ENCODE results near the gene SLC5A8.

The SLC5A8 gene

GRCh38 chr12:101238306-101238705 lies 28.3 kb upstream of the SLC5A8 start:
- TF ChIP-seq CTCF (conservative IDR thresholded peaks at IDR 0.05; ENCODE audit: low read depth, low read length), result no peak
- DNase-seq (ENCODE audit: low read depth), result no peak
- no peak overlapping the region for H3K4me3 ChIP-seq (ENCODE audit: low read depth, low read length)

- no peak for DNase-seq (ENCODE audit: low read depth)
- H3K4me3 ChIP-seq (ENCODE audit: low read depth, low read length), result no peak overlapping the region
- no peak for TF ChIP-seq CTCF (conservative IDR thresholded peaks at IDR 0.05; ENCODE audit: low read depth, low read length)
Observed at GRCh38 chr12:101235686-101236085, 25.6 kb upstream of the SLC5A8 start.

- H3K4me3 ChIP-seq (ENCODE audit: low read depth, low read length), result no peak overlapping the region
- TF ChIP-seq CTCF (conservative IDR thresholded peaks at IDR 0.05; ENCODE audit: low read depth, low read length), result no peak
- DNase-seq (ENCODE audit: low read depth), result no peak
Observed at GRCh38 chr12:101231636-101232035, 21.6 kb upstream of the SLC5A8 start.

- DNase-seq (ENCODE audit: low read depth), result peak; percentile 64
- H3K4me3 ChIP-seq (ENCODE audit: low read depth, low read length), result no peak overlapping the region
- TF ChIP-seq CTCF (conservative IDR thresholded peaks at IDR 0.05; ENCODE audit: low read depth, low read length), result no peak
Observed at GRCh38 chr12:101230547-101230946, 20.5 kb upstream of the SLC5A8 start.

GRCh38 chr12:101229841-101230241 lies 19.8 kb upstream of the SLC5A8 start:
- TF ChIP-seq CTCF (conservative IDR thresholded peaks at IDR 0.05; ENCODE audit: low read depth, low read length), result no peak
- no peak for DNase-seq (ENCODE audit: low read depth)
- H3K4me3 ChIP-seq (ENCODE audit: low read depth, low read length), result no peak overlapping the region

- no peak overlapping the region for H3K4me3 ChIP-seq (ENCODE audit: low read depth, low read length)
- DNase-seq (ENCODE audit: low read depth), result no peak
- no peak for TF ChIP-seq CTCF (conservative IDR thresholded peaks at IDR 0.05; ENCODE audit: low read depth, low read length)
Observed at GRCh38 chr12:101221301-101221700, 11.3 kb upstream of the SLC5A8 start.

GRCh38 chr12:101216810-101217209 lies 6.8 kb upstream of the SLC5A8 start:
- no peak overlapping the region for H3K4me3 ChIP-seq (ENCODE audit: low read depth, low read length)
- no peak for TF ChIP-seq CTCF (conservative IDR thresholded peaks at IDR 0.05; ENCODE audit: low read depth, low read length)
- DNase-seq (ENCODE audit: low read depth), result no peak

Data from choroid plexus epithelial cell (primary cell).